Activated T-cell treated with anti-CD3 and anti-CD28 coated beads, Interleukin-2, amount 50 U/mL, for 4 hours (primary cell): ENCODE data around the gene RCAN2. TPM values are rescaled to one million over a fixed set of nuclear protein-coding genes. Genes with fewer than 3 reads are reported as not detected.

ENCODE experiments used
- ATAC-seq, 2 donors: fragments of 200-7000 bp; cut with Tn5 transposase; one replicate each; pipeline ENCODE4 v1.10.0; 2021
- DNase-seq: peaks from one replicate; pipeline ENCODE4 v3.0.0-alpha.2; 2020
- H3K27me3 Mint-ChIP-seq: one replicate; pipeline ENCODE4 v1.8.0; 2021; ENCODE audit warnings: low read depth, mixed read lengths
- H3K36me3 Mint-ChIP-seq: one replicate; pipeline ENCODE4 v1.8.0; 2022; ENCODE audit warnings: mixed read lengths; ENCODE audit not compliant: insufficient read depth
- H3K4me1 Mint-ChIP-seq: one replicate; pipeline ENCODE4 v1.8.0; 2021; ENCODE audit warnings: low read depth, mixed read lengths
- H3K4me3 Mint-ChIP-seq: one replicate; pipeline ENCODE4 v1.8.0; 2021; ENCODE audit warnings: mild to moderate bottlenecking, moderate library complexity, mixed read lengths
- H3K9me3 Mint-ChIP-seq: one replicate; pipeline ENCODE4 v1.8.0; 2021; ENCODE audit warnings: mixed read lengths
- total RNA-seq, 3 donors: library from RNA; stranded (reverse); gene quantifications; one replicate each; pipeline ENCODE4 v1.2.1, GENCODE V29; 2021

Gene RCAN2
- total RNA-seq, 3 donors from 2014 or later: 0.48 to 1.5 (median 1.1) TPM

DNA sequence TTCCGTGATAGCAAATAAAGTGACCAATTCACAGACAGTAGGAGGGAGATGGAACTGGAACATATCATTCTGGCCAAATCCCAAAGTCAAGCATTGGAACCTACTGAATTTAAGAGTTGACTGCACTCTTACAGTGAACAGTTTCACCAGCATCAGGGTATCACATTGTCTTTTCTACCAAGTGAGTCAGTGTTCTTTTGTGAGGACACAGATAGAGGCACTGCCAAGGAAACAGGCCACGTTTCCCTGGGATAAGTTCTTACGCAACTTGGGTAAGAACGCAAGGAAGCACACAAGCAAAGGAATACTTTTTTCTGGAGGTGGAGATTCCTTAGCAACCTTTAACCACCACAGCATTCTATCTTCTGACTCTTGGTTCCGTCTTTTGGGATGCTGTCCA lies 291.9 kb downstream of the RCAN2 start:
- ATAC-seq (no peak), DNase-seq (no peak)
- Mint-ChIP-seq H3K27me3 (peaks cover 7% of the 10 kb centered on the region), H3K9me3 (peaks cover 5% of the 10 kb centered on the region), H3K4me3 (no peak overlapping the region), H3K4me1 (no peaks in the 10 kb centered on the region), H3K36me3 (no peaks in the 10 kb centered on the region)

GRCh38 chr6:46191961-46192360 lies 299.3 kb downstream of the RCAN2 start:
- DNase-seq (no peak), ATAC-seq (no peak)
- Mint-ChIP-seq H3K36me3 (no peaks in the 10 kb centered on the region), H3K4me1 (no peaks in the 10 kb centered on the region), H3K4me3 (no peak overlapping the region), H3K27me3 (peaks cover 11% of the 10 kb centered on the region), H3K9me3 (no peaks in the 10 kb centered on the region)

DNA sequence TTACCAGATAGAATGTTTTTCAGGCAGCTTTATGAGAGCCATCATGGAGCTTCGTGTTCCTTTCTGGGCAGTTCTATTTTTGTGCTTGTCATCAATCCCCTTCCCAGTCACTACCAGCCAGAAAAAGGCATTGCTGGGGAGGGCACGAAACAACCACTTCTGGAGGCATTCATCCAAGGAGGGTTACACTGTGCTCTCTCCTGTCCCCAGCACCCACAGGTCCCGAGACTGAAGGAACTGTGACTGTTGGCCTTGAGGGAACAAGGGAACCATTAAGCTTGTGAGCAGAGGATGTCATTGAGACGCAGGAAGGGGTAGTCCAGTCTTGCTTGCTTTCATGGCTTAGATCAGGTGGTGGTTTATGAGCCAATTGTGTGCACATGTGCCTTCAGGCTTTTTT lies 300.4 kb downstream of the RCAN2 start:
- Mint-ChIP-seq H3K4me1 (no peaks in the 10 kb centered on the region), H3K27me3 (peaks cover 11% of the 10 kb centered on the region), H3K9me3 (no peaks in the 10 kb centered on the region), H3K4me3 (no peak overlapping the region), H3K36me3 (no peaks in the 10 kb centered on the region)
- DNase-seq (no peak), ATAC-seq (no peak)

GRCh38 chr6:46189726-46190125 lies 301.5 kb downstream of the RCAN2 start:
- H3K36me3 Mint-ChIP-seq: no peaks in the 10 kb centered on the region
- no peaks in the 10 kb centered on the region for H3K9me3 Mint-ChIP-seq
- H3K4me1 Mint-ChIP-seq: no peaks in the 10 kb centered on the region
- no peak for ATAC-seq
- peaks cover 11% of the 10 kb centered on the region for H3K27me3 Mint-ChIP-seq
- DNase-seq: no peak
- no peak overlapping the region for H3K4me3 Mint-ChIP-seq

DNA sequence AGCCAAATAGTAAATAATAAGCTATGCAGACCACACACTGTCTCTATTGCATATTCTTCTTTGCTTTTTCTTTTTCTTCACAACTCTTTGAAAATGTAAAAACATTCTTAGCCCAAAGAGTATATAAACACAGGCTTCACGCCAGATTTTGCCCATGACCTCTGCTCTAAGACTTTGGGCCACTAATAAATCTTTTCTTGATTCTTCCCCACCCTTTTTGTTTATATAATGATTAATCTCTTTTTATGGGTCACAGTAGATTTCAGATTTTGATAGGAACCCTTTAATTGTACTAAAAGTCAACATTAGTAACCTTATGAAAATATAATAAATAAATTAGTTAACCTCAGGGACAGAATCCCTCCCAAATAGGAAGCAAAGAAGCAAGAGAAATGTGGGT lies 304.7 kb downstream of the RCAN2 start:
- H3K36me3 Mint-ChIP-seq: no peaks in the 10 kb centered on the region
- H3K4me3 Mint-ChIP-seq: no peak overlapping the region
- H3K4me1 Mint-ChIP-seq: no peaks in the 10 kb centered on the region
- H3K9me3 Mint-ChIP-seq: no peaks in the 10 kb centered on the region
- no peak for DNase-seq
- peaks cover 16% of the 10 kb centered on the region for H3K27me3 Mint-ChIP-seq
- ATAC-seq: no peak

- H3K4me3 Mint-ChIP-seq: no peak overlapping the region
- DNase-seq (no peak), ATAC-seq (no peak)
- peaks cover 16% of the 10 kb centered on the region for H3K27me3 Mint-ChIP-seq
- H3K4me1 Mint-ChIP-seq: no peaks in the 10 kb centered on the region
- no peaks in the 10 kb centered on the region for H3K9me3 Mint-ChIP-seq
- H3K36me3 Mint-ChIP-seq: no peaks in the 10 kb centered on the region
Measured at GRCh38 chr6:46184114-46184513, 307.1 kb downstream of the RCAN2 start.

- Mint-ChIP-seq H3K27me3 (peaks cover 14% of the 10 kb centered on the region), H3K4me3 (no peak overlapping the region), H3K4me1 (peaks cover 17% of the 10 kb centered on the region), H3K9me3 (no peaks in the 10 kb centered on the region), H3K36me3 (no peaks in the 10 kb centered on the region)
- ATAC-seq (peak in 1 of 2 donors; percentile 30), DNase-seq (no peak)
Measured at GRCh38 chr6:46175976-46176375, 315.3 kb downstream of the RCAN2 start.

- ATAC-seq: peak; percentile 66 to 81
Measured at GRCh38 chr6:46175446-46175845, 315.8 kb downstream of the RCAN2 start.

DNA sequence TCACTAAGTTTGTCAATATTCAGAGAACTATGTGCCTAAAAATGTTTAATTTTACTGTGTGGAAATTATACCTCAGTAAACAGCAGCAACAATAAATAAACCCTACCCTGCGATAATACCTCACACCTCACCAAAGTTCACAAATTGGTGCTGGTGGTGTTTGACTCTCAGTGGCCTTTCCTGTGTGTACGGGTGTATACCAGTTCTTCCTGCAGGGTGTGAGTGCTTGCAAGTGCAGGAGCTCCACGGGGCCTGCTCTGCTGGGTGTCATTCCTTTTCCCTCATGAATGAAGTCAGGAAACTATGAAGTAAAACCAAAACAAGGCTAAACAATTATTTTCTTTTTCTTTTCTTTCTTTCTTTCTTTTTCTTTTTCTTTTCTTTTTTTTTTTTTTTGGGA lies 316.3 kb downstream of the RCAN2 start:
- H3K4me1 Mint-ChIP-seq: peaks cover 24% of the 10 kb centered on the region
- no peaks in the 10 kb centered on the region for H3K36me3 Mint-ChIP-seq
- no peak for ATAC-seq
- no peak overlapping the region for H3K4me3 Mint-ChIP-seq
- H3K9me3 Mint-ChIP-seq: no peaks in the 10 kb centered on the region
- no peak for DNase-seq
- H3K27me3 Mint-ChIP-seq: peaks cover 22% of the 10 kb centered on the region

More at GRCh38 chr6:46175446-46175845, 315.8 kb downstream of the RCAN2 start:
- peaks cover 17% of the 10 kb centered on the region for H3K27me3 Mint-ChIP-seq
- no peaks in the 10 kb centered on the region for H3K36me3 Mint-ChIP-seq
- no peaks in the 10 kb centered on the region for H3K9me3 Mint-ChIP-seq
- no peak for DNase-seq
- H3K4me3 Mint-ChIP-seq: no peak overlapping the region
- peaks cover 19% of the 10 kb centered on the region for H3K4me1 Mint-ChIP-seq

GRCh38 chr6:46172176-46172575 lies 319.1 kb downstream of the RCAN2 start:
- Mint-ChIP-seq H3K27me3 (peaks cover 31% of the 10 kb centered on the region), H3K4me1 (peaks cover 23% of the 10 kb centered on the region), H3K4me3 (no peak overlapping the region), H3K9me3 (no peaks in the 10 kb centered on the region), H3K36me3 (no peaks in the 10 kb centered on the region)
- no peak for ATAC-seq
- no peak for DNase-seq

Other genes with a start within 250 kb of the RCAN2 start
- not detected for gene CYP39A1, start 161.4 kb upstream of the RCAN2 start, total RNA-seq
- under 1 TPM in 2 of 3 donors, not detected in 1; 0.30 to 0.35 TPM for gene SLC25A27, start 161.5 kb upstream of the RCAN2 start, total RNA-seq
- not detected for gene TDRD6, start 196.4 kb upstream of the RCAN2 start, total RNA-seq
- gene PLA2G7, start 243.9 kb upstream of the RCAN2 start, total RNA-seq: not detected